ENCODE measurements around the gene BACH2. TPM values are rescaled to one million over a fixed set of nuclear protein-coding genes. Genes with fewer than 3 reads are reported as not detected.

The BACH2 gene
- total RNA-seq, 1 donor from 2014 or later: 2.1 TPM

DNA sequence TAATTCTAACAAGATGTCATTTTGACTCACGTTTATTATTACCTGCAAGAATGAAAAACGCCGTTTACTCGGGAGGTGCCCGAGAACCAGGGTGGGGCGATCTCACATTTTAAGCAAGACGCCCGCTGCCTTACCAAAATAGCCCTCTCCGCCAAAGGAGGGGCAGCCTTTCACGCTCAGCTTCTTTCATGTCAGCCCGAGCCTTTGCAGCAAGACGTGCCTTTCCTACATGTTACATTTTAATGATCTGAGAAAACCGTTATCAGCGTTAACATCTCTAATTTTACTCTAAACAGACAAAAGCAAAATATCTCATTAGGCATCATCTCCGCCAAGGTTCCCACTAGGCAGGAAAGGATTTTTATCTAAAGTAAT is 2.0 kb downstream of the BACH2 start:
- Histone ChIP-seq H3K27me3 (ENCODE audit: control insufficient read depth, insufficient read depth, low read length) (peaks cover 5% of the 10 kb centered on the region), H3K4me3 (ENCODE audit: low read depth, low read length) (no peak overlapping the region), H3K36me3 (ENCODE audit: control insufficient read depth, insufficient read depth, low read length) (no peaks in the 10 kb centered on the region)
- DNase-seq (ENCODE audit: low read depth) (no peak), FAIRE-seq (no peak)
- TF ChIP-seq CTCF (IDR thresholded peaks at IDR 0.05; ENCODE audit: insufficient read depth, low read length, severe bottlenecking): no peak

- Histone ChIP-seq H3K4me3 (ENCODE audit: low read depth, low read length) (no peak overlapping the region), H3K27me3 (ENCODE audit: control insufficient read depth, insufficient read depth, low read length) (peaks cover 5% of the 10 kb centered on the region), H3K36me3 (ENCODE audit: control insufficient read depth, insufficient read depth, low read length) (no peaks in the 10 kb centered on the region)
- DNase-seq (ENCODE audit: low read depth) (no peak), FAIRE-seq (no peak)
- no peak for TF ChIP-seq CTCF (IDR thresholded peaks at IDR 0.05; ENCODE audit: insufficient read depth, low read length, severe bottlenecking)
Observed at GRCh38 chr6:90294008-90294511, 2.6 kb downstream of the BACH2 start.

DNA sequence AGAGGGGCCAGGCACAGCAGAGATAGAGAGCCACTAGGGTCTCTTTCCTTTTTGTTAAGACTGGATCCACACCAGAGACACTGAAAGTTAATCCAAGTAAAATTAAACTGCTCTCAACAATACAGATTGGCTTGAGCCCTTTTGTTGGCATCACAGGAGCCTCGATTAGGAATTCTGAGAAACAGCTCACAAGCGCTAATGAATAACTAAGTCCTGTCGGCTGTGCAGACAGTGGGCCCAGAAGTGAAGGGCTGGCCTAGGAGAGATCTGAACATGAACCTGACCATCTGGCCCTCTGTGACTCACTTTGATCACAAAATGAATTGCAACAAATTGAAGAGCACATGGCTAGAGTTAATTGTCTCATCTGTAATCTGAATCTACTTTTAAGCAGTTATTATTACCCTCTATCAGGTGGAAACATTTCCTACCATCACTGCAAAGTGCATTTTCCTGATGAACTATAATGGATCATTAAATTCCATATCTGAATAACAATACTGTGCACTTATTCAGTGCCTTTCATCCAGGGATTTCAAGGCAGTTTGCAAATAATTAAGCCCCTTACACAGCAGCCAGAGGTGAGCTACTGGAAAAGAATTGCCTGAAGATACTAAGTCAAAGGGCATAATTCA is 3.2 kb downstream of the BACH2 start:
- no peak for FAIRE-seq
- DNase-seq (ENCODE audit: low read depth): no peak
- Histone ChIP-seq H3K4me3 (ENCODE audit: low read depth, low read length) (no peak overlapping the region), H3K36me3 (ENCODE audit: control insufficient read depth, insufficient read depth, low read length) (no peaks in the 10 kb centered on the region), H3K27me3 (ENCODE audit: control insufficient read depth, insufficient read depth, low read length) (peaks cover 5% of the 10 kb centered on the region)
- no peak for TF ChIP-seq CTCF (IDR thresholded peaks at IDR 0.05; ENCODE audit: insufficient read depth, low read length, severe bottlenecking)

GRCh38 chr6:90291565-90291964 is 5.1 kb downstream of the BACH2 start:
- DNase-seq (ENCODE audit: low read depth) (no peak), FAIRE-seq (no peak)
- TF ChIP-seq CTCF (IDR thresholded peaks at IDR 0.05; ENCODE audit: insufficient read depth, low read length, severe bottlenecking): no peak
- Histone ChIP-seq H3K36me3 (ENCODE audit: control insufficient read depth, insufficient read depth, low read length) (no peaks in the 10 kb centered on the region), H3K27me3 (ENCODE audit: control insufficient read depth, insufficient read depth, low read length) (peaks cover 2% of the 10 kb centered on the region), H3K4me3 (ENCODE audit: low read depth, low read length) (no peak overlapping the region)

DNA sequence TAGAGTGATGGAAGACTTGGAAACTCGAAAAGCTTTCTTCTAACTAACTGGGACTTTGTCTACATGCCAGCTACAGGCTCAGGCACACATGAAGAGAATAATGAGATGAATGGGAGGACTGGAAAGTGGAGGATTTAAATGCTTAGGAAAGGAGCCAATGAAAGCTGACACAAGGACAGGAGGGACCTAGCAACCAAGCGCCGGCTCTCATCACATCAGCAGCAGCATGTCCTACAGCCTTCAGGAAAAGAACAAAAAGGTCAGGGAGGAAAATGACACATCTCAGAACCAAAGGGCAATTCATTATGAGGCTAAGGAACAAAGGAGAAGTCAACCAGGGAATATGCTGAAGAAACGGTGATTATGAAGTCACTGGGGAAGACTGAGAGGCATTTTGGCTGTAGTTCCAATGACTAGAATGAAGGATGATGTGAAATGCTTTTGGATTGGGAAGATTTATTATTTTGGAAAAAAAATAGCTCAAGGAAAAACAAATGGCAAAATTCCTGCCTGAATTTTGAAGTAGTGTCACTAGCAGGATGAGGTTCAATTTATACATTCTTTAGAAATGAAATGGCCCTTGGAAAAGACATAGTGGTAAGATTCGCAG is 5.7 kb downstream of the BACH2 start:
- no peak for DNase-seq (ENCODE audit: low read depth)
- Histone ChIP-seq H3K4me3 (ENCODE audit: low read depth, low read length) (no peak overlapping the region), H3K27me3 (ENCODE audit: control insufficient read depth, insufficient read depth, low read length) (peaks cover 2% of the 10 kb centered on the region), H3K36me3 (ENCODE audit: control insufficient read depth, insufficient read depth, low read length) (no peaks in the 10 kb centered on the region)
- no peak for FAIRE-seq
- TF ChIP-seq CTCF (IDR thresholded peaks at IDR 0.05; ENCODE audit: insufficient read depth, low read length, severe bottlenecking): no peak

All from bronchial epithelial cell (primary cell).